Adrenal gland (tissue), 12 donors: ENCODE results near the gene PTCHD1. TPM values are rescaled to one million over a fixed set of nuclear protein-coding genes. Genes with fewer than 3 reads are reported as not detected.

Experiments used
- DNase-seq, 7 donors: peaks; one replicate each; pipeline ENCODE4 v3.0.0-alpha.2; 2019 to 2020
- H3K27ac ChIP-seq, 5 donors: fragments of 200-600 bp; sonication (generic) in 4 of 5; 1 replicate in 3 of 5; 2 replicates in 2 of 5; pipeline versions ENCODE4 v1.5.1 to v1.8.0; 2016 to 2020; ENCODE audit warnings: mild to moderate bottlenecking in 1 of 5
- H3K27me3 ChIP-seq: fragments of 200-600 bp; 2 replicates; pipeline ENCODE4 v1.8.0; 2021
- H3K36me3 ChIP-seq, 2 donors: fragments of 200-600 bp; replicated peaks in 1 of 2; 1 replicate in 1 of 2; 2 replicates in 1 of 2; pipeline versions ENCODE4 v1.5.1 to v1.8.0; 2018 to 2022
- H3K4me1 ChIP-seq, 2 donors: fragments of 200-600 bp; replicated peaks in 1 of 2; 1 replicate in 1 of 2; 2 replicates in 1 of 2; pipeline versions ENCODE4 v1.5.1 to v1.8.0; 2018 to 2021
- H3K4me3 ChIP-seq, 4 donors: fragments of 200-600 bp; sonication (generic) in 3 of 4; one replicate each; pipeline ENCODE4 v1.5.1; 2016 to 2018
- H3K9me3 ChIP-seq, 3 donors: fragments of 200-600 bp; sonication (generic) in 1 of 3; replicated peaks in 1 of 3; 1 replicate in 2 of 3; 2 replicates in 1 of 3; pipeline versions ENCODE4 v1.5.1 to v1.8.0; 2016 to 2021
- POLR2A ChIP-seq, 2 donors: fragments of 450-650 bp; IDR thresholded peaks; one replicate each; pipeline ENCODE4 v1.6.1; 2017; ENCODE audit warnings: antibody characterized with exemption in 2 of 2, mild to moderate bottlenecking in 2 of 2, moderate library complexity in 1 of 2
- WGBS, 4 donors: extraction: QIAGEN DNeasy Blood & Tissue Kit in 2 of 4; methylation state at CpG; one replicate each; pipeline versions ENCODE4 v1.1.5 to v1.1.7; 2013 to 2017; 5-methylcytosine and 5-hydroxymethylcytosine counted together
- intact Hi-C, 2 donors: fragments of 100-400 bp; cut with DNase I; formaldehyde crosslinking; loops; one replicate each; pipeline versions ENCODE4 v1.14.1 to v1.15.0; 2022 to 2023
- polyA plus RNA-seq, 3 donors: library from polyadenylated mRNA; stranded (reverse); fragments of 200-250 nt in 2 of 3; fragments of 350-450 nt in 1 of 3; fragmentation: Illumina TruSeq in 1 of 3; extraction: RNeasy Lipid Tissue Mini Kit (QIAGEN cat#74804) in 1 of 3; gene quantifications; one replicate each; pipeline ENCODE4 v1.2.3, GENCODE V29; 2013 to 2014
- total RNA-seq, 9 donors: library from RNA; depleted of rRNA in 4 of 9; stranded (reverse); fragments of >200 nt in 4 of 9; fragments of 120-200 nt in 1 of 9; fragmentation: NEBNext Ultra II Directional in 1 of 9; extraction: Animal tissue kit (Norgen Biotek cat#: 25700) in 1 of 9; gene quantifications; one replicate each; pipeline versions ENCODE4 v1.1.0 to v1.2.4, GENCODE V29; 2013 to 2023
- TF ChIP-seq, protein P1 (sequence below), 6 experiments: fragments of 450-650 bp in 4 of 6; fragments of 200-600 bp in 2 of 6; sonication (generic) in 1 of 6; IDR thresholded peaks; 1 replicate in 5 of 6; 2 replicates in 1 of 6; pipeline versions ENCODE4 v1.5.1 to v1.8.0; 2016 to 2021; ENCODE audit warnings: antibody characterized with exemption in 6 of 6, mild to moderate bottlenecking in 2 of 6, moderate library complexity in 1 of 6
- donor health status: healthy with polysubstance abuse.
- donor health status: Bipolar disorder and iron deficiency.
- donor health status: DM: yes; HTN: yes; CAD: no.
- donor health status: DM: no; HTN: no; CAD: no.
- donor health status: DM: no; HTN: no; CAD: no.
- donor health status: DM: yes; HTN: yes; CAD: no.

PTCHD1 gene
- total and polyA plus RNA-seq, 12 donors, result 0.07 to 1.7 (median 0.11) TPM; not detected in 5

- TF ChIP-seq, protein P1, sequence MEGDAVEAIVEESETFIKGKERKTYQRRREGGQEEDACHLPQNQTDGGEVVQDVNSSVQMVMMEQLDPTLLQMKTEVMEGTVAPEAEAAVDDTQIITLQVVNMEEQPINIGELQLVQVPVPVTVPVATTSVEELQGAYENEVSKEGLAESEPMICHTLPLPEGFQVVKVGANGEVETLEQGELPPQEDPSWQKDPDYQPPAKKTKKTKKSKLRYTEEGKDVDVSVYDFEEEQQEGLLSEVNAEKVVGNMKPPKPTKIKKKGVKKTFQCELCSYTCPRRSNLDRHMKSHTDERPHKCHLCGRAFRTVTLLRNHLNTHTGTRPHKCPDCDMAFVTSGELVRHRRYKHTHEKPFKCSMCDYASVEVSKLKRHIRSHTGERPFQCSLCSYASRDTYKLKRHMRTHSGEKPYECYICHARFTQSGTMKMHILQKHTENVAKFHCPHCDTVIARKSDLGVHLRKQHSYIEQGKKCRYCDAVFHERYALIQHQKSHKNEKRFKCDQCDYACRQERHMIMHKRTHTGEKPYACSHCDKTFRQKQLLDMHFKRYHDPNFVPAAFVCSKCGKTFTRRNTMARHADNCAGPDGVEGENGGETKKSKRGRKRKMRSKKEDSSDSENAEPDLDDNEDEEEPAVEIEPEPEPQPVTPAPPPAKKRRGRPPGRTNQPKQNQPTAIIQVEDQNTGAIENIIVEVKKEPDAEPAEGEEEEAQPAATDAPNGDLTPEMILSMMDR (IDR thresholded peaks at IDR 0.05), result no peak
- no peak for TF ChIP-seq POLR2A (IDR thresholded peaks at IDR 0.05)
- 79 to 86% (median 82%) methylated on average over 5 of the region's 5 CpGs for whole genome bisulfite sequencing, 4 donors
- no peaks in the 10 kb centered on the region for H3K4me1 ChIP-seq
- H3K9me3 ChIP-seq, result no peaks in the 10 kb centered on the region
- H3K4me3 ChIP-seq, result no peak overlapping the region
- no peaks in the 10 kb centered on the region for H3K27me3 ChIP-seq
- DNase-seq, result no peak
- intact Hi-C loops, result no loop called here
- no peak overlapping the region for H3K27ac ChIP-seq
- H3K36me3 ChIP-seq, result no peaks in the 10 kb centered on the region
Measured at GRCh38 chrX:23392195-23392594, 57.5 kb downstream of the PTCHD1 start.

GRCh38 chrX:23394421-23394820 lies 59.8 kb downstream of the PTCHD1 start:
- no peak for TF ChIP-seq POLR2A (IDR thresholded peaks at IDR 0.05)
- Histone ChIP-seq H3K4me3 (no peak overlapping the region), H3K4me1 (no peaks in the 10 kb centered on the region)

GRCh38 chrX:23396263-23396662 lies 61.6 kb downstream of the PTCHD1 start:
- no peak for DNase-seq
- no peaks in the 10 kb centered on the region for H3K4me1 ChIP-seq
- H3K36me3 ChIP-seq, result no peaks in the 10 kb centered on the region
- H3K27ac ChIP-seq, result no peak overlapping the region
- no peak overlapping the region for H3K4me3 ChIP-seq
- intact Hi-C loops, result no loop called here
- no peaks in the 10 kb centered on the region for H3K9me3 ChIP-seq
- no peak for TF ChIP-seq POLR2A (IDR thresholded peaks at IDR 0.05)
- TF ChIP-seq, protein P1 (IDR thresholded peaks at IDR 0.05), result no peak
- WGBS, 4 donors, result 70 to 82% (median 72%) methylated on average over 5 of the region's 5 CpGs
- no peaks in the 10 kb centered on the region for H3K27me3 ChIP-seq

More at GRCh38 chrX:23394421-23394820, 59.8 kb downstream of the PTCHD1 start:
- no peaks in the 10 kb centered on the region for H3K9me3 ChIP-seq
- H3K27ac ChIP-seq, result no peak overlapping the region
- 87 to 97% (median 92%) methylated on average over 1 of the region's 1 CpG for WGBS, 4 donors
- H3K27me3 ChIP-seq, result no peaks in the 10 kb centered on the region
- intact Hi-C loops, result no loop called here
- no peaks in the 10 kb centered on the region for H3K36me3 ChIP-seq
- no peak for DNase-seq

DNA sequence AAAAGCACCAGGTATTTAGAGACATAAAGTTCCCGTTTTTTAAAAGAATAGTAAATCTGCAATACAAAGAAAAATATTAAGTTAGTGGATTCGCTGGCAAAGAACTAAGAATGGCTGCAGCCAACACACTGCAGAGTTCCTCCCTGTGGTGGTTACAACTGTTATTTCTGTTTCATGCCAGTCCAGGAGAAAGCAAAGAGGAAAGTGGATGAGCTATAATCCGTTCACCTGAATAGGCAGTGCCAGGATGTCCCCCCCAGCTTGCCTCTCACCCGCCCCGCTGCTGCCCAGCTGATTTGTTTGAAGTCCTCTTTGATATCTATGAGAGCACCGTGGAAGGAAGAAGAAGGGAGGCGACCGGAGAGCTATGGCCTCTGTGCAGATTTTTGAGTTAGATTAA lies 63.9 kb downstream of the PTCHD1 start:
- WGBS, 4 donors, result 65 to 72% (median 69%) methylated on average over 8 of the region's 8 CpGs
- no peaks in the 10 kb centered on the region for H3K36me3 ChIP-seq
- H3K27ac ChIP-seq, result no peak overlapping the region
- TF ChIP-seq POLR2A (IDR thresholded peaks at IDR 0.05), result no peak
- TF ChIP-seq, protein P1 (IDR thresholded peaks at IDR 0.05), result no peak
- H3K9me3 ChIP-seq, result no peaks in the 10 kb centered on the region
- H3K4me1 ChIP-seq, result no peaks in the 10 kb centered on the region
- no peak for DNase-seq
- intact Hi-C loops, result no loop called here
- H3K27me3 ChIP-seq, result no peaks in the 10 kb centered on the region
- H3K4me3 ChIP-seq, result no peak overlapping the region

DNA sequence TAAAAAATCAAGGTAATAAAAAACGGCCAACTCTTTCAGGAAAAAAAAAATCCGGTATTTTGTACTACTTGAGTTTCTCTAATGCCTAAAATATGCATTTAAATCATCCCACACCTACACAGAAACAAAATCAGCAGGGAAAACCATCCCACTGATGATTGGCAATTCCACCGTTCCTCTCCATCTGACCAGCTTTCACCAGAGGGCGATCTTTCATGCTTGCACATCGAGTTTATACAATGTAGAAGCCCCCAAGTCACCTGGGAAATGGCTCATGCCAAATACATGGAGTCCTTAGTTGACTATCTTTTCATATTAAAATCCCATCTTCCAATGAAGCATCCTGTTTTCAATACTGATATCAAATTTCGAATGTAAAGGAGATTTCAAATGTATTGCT lies 69.2 kb downstream of the PTCHD1 start:
- H3K27ac ChIP-seq, result no peak overlapping the region
- H3K27me3 ChIP-seq, result no peaks in the 10 kb centered on the region
- no peak for TF ChIP-seq POLR2A (IDR thresholded peaks at IDR 0.05)
- TF ChIP-seq, protein P1 (IDR thresholded peaks at IDR 0.05), result no peak
- no peaks in the 10 kb centered on the region for H3K4me1 ChIP-seq
- no peaks in the 10 kb centered on the region for H3K36me3 ChIP-seq
- 34 to 52% (median 48%) methylated on average over 6 of the region's 6 CpGs for WGBS, 4 donors
- intact Hi-C loops, result no loop called here
- H3K9me3 ChIP-seq, result no peaks in the 10 kb centered on the region
- DNase-seq, result no peak
- no peak overlapping the region for H3K4me3 ChIP-seq
